HEK293T (cell line): ENCODE data around the gene PREX1.

Experiments used
- ARNT ChIP-seq: fragments of 450-650 bp; IDR thresholded peaks from 2 replicates; pipeline ENCODE4 v1.6.1; 2017; ENCODE audit warnings: mild to moderate bottlenecking
- BHLHE40 ChIP-seq: fragments of 450-650 bp; IDR thresholded peaks from 2 replicates; pipeline ENCODE4 v1.6.1; 2016; ENCODE audit warnings: mild to moderate bottlenecking, moderate library complexity, borderline replicate concordance
- ELF4 ChIP-seq: fragments of 450-650 bp; IDR thresholded peaks from 2 replicates; pipeline ENCODE4 v1.6.1; 2017; ENCODE audit warnings: antibody characterized with exemption
- HDGF ChIP-seq: fragments of 450-650 bp; IDR thresholded peaks from 2 replicates; pipeline ENCODE4 v1.6.1; 2017; ENCODE audit warnings: antibody characterized with exemption, borderline replicate concordance
- NFRKB ChIP-seq: fragments of 450-650 bp; IDR thresholded peaks from 2 replicates; pipeline ENCODE4 v1.6.1; 2016; ENCODE audit warnings: mild to moderate bottlenecking, moderate library complexity
- SP1 ChIP-seq: fragments of 450-650 bp; IDR thresholded peaks from 2 replicates; pipeline ENCODE4 v1.6.1; 2017
- ZNF384 ChIP-seq: fragments of 450-650 bp; IDR thresholded peaks from 2 replicates; pipeline ENCODE4 v1.6.1; 2016

- no peak for TF ChIP-seq BHLHE40
- TF ChIP-seq SP1: no peak
- no peak for TF ChIP-seq NFRKB
- TF ChIP-seq HDGF: no peak
- no peak for TF ChIP-seq ELF4
- no peak for TF ChIP-seq ZNF384
- TF ChIP-seq ARNT: no peak
These were observed 7.6 kb upstream of the PREX1 start for GRCh38 chr20:48835390-48835789.
